GM19452 (cell line): ENCODE measurements around the gene NPIPB8.
"Not testable (repeated sequence)": the region's sequence is repeated elsewhere in the genome, so short reads cannot be mapped to it uniquely, and the experiment has no call there.

Experiments
- ATAC-seq: cut with Tn5 transposase; IDR thresholded peaks from one replicate; pipeline ENCODE4 v1.9.1; 2021; ENCODE audit not compliant: unreplicated experiment

Gene NPIPB8

GRCh38 chr16:28623172-28623711 is 14.6 kb upstream of the NPIPB8 start:
- no peak for ATAC-seq

GRCh38 chr16:28630905-28631304 is 7.0 kb upstream of the NPIPB8 start:
- not testable (repeated sequence) for ATAC-seq

GRCh38 chr16:28636093-28636823 is 1.6 kb upstream of the NPIPB8 start:
- ATAC-seq, result not testable (repeated sequence)

GRCh38 chr16:28638359-28638758 is 494 bp downstream of the NPIPB8 start:
- not testable (repeated sequence) for ATAC-seq

- not testable (repeated sequence) for ATAC-seq
Observed at GRCh38 chr16:28639959-28640358, 2.1 kb downstream of the NPIPB8 start.

GRCh38 chr16:28666264-28666663 is 28.4 kb downstream of the NPIPB8 start:
- ATAC-seq, result not testable (repeated sequence)

- ATAC-seq, result not testable (repeated sequence)
Observed at GRCh38 chr16:28667480-28667879, 29.6 kb downstream of the NPIPB8 start.

GRCh38 chr16:28668199-28668598 is 30.3 kb downstream of the NPIPB8 start:
- not testable (repeated sequence) for ATAC-seq

- ATAC-seq, result not testable (repeated sequence)
Observed at GRCh38 chr16:28688327-28688952, 50.6 kb downstream of the NPIPB8 start.

GRCh38 chr16:28689425-28689824 is 51.6 kb downstream of the NPIPB8 start:
- not testable (repeated sequence) for ATAC-seq

- ATAC-seq, result not testable (repeated sequence)
Observed at GRCh38 chr16:28691722-28692121, 53.9 kb downstream of the NPIPB8 start.

GRCh38 chr16:28693257-28693950 is 55.5 kb downstream of the NPIPB8 start:
- not testable (repeated sequence) for ATAC-seq

GRCh38 chr16:28699792-28700191 is 61.9 kb downstream of the NPIPB8 start:
- not testable (repeated sequence) for ATAC-seq

- not testable (repeated sequence) for ATAC-seq
Observed at GRCh38 chr16:28700349-28700748, 62.5 kb downstream of the NPIPB8 start.

GRCh38 chr16:28701384-28701783 is 63.5 kb downstream of the NPIPB8 start:
- not testable (repeated sequence) for ATAC-seq

GRCh38 chr16:28704246-28704645 is 66.4 kb downstream of the NPIPB8 start:
- not testable (repeated sequence) for ATAC-seq
